Endothelial cell (in vitro differentiated cells): ENCODE measurements around the gene SEC14L2. TPM values are rescaled to one million over a fixed set of nuclear protein-coding genes. Genes with fewer than 3 reads are reported as not detected.

Experiments
- DNase-seq: peaks from one replicate; pipeline ENCODE4 v3.0.0; 2021; ENCODE audit warnings: low spot score
- H3K27ac Mint-ChIP-seq: one replicate; pipeline ENCODE4 v1.8.0; 2021; ENCODE audit warnings: mixed read lengths, inconsistent platforms; ENCODE audit not compliant: unreplicated experiment
- H3K27me3 Mint-ChIP-seq: one replicate; pipeline ENCODE4 v1.8.0; 2021; ENCODE audit warnings: mild to moderate bottlenecking, moderate library complexity, mixed read lengths, inconsistent platforms; ENCODE audit not compliant: unreplicated experiment
- H3K36me3 Mint-ChIP-seq: one replicate; pipeline ENCODE4 v1.8.0; 2021; ENCODE audit warnings: mild to moderate bottlenecking, low read depth, mixed read lengths, inconsistent platforms; ENCODE audit not compliant: unreplicated experiment
- H3K4me1 Mint-ChIP-seq: one replicate; pipeline ENCODE4 v1.8.0; 2021; ENCODE audit warnings: mild to moderate bottlenecking, mixed read lengths, inconsistent platforms; ENCODE audit not compliant: unreplicated experiment
- H3K4me3 Mint-ChIP-seq: one replicate; pipeline ENCODE4 v1.8.0; 2021; ENCODE audit warnings: mild to moderate bottlenecking, mixed read lengths, inconsistent platforms; ENCODE audit not compliant: unreplicated experiment
- H3K9me3 Mint-ChIP-seq: one replicate; pipeline ENCODE4 v1.8.0; 2021; ENCODE audit warnings: mixed read lengths, inconsistent platforms; ENCODE audit not compliant: unreplicated experiment
- total RNA-seq: library from RNA; stranded (reverse); fragmentation: NEBNext Ultra II Directional; extraction: Animal tissue kit (Norgen Biotek cat#: 25700); gene quantifications from one replicate; pipeline ENCODE4 v1.2.1, GENCODE V29; 2021; ENCODE audit not compliant: unreplicated experiment
- TF ChIP-seq, protein P1 (sequence below): fragments of 200-600 bp; sonication (generic); IDR thresholded peaks from one replicate; pipeline ENCODE4 v1.5.0; 2021; ENCODE audit warnings: antibody characterized with exemption; ENCODE audit not compliant: unreplicated experiment

Gene SEC14L2
- total RNA-seq, 1 donor from 2014 or later = 3.9 TPM

DNA sequence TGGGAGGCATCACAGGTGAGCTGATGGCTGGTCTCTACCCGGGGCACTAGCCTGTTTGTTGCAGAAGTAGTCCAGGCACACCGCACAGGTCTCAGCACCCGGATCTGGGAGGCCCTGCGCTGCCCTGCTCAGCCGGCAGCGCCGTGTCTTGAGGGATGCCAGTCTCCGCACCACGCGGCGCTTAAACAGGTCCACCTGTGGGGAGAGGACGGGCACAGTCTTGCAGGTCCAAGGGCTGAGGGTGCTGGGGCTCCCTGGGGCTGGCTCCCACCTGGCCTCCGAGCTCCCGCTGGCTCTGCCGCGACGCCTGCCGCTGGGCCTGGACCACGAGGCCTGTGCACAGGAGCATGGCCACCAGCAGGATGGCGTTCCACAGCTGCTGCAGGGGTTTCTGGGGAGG, 16.8 kb upstream of the SEC14L2 start:
- peaks cover 3% of the 10 kb centered on the region for H3K4me1 Mint-ChIP-seq
- H3K27me3 Mint-ChIP-seq = peaks cover 3% of the 10 kb centered on the region
- no peak overlapping the region for H3K4me3 Mint-ChIP-seq
- no peak for DNase-seq
- TF ChIP-seq, protein P1, sequence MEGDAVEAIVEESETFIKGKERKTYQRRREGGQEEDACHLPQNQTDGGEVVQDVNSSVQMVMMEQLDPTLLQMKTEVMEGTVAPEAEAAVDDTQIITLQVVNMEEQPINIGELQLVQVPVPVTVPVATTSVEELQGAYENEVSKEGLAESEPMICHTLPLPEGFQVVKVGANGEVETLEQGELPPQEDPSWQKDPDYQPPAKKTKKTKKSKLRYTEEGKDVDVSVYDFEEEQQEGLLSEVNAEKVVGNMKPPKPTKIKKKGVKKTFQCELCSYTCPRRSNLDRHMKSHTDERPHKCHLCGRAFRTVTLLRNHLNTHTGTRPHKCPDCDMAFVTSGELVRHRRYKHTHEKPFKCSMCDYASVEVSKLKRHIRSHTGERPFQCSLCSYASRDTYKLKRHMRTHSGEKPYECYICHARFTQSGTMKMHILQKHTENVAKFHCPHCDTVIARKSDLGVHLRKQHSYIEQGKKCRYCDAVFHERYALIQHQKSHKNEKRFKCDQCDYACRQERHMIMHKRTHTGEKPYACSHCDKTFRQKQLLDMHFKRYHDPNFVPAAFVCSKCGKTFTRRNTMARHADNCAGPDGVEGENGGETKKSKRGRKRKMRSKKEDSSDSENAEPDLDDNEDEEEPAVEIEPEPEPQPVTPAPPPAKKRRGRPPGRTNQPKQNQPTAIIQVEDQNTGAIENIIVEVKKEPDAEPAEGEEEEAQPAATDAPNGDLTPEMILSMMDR = no peak
- no peak overlapping the region for H3K27ac Mint-ChIP-seq
- peaks cover 15% of the 10 kb centered on the region for H3K36me3 Mint-ChIP-seq
- H3K9me3 Mint-ChIP-seq = no peaks in the 10 kb centered on the region

DNA sequence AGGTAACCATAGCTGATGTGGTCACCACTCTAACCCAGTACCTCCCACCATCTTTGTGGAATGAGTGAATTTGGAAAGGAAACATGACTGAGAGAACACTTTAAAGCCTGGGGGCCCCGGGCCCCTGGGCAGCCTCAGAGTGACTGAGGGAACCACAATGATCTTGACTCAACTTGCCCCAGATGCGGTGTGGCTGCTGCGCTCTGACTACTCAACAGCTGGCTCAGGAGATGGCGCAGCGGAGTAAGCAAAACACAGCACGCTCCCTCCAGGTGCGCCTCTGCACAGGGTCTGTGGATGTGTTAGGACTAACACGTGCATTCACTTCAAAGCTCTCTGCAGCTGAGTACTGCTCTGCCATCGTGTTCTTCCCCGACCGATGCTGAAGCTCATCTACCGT, 15.6 kb upstream of the SEC14L2 start:
- Mint-ChIP-seq H3K4me1 (peaks cover 2% of the 10 kb centered on the region), H3K36me3 (peaks cover 15% of the 10 kb centered on the region), H3K9me3 (no peaks in the 10 kb centered on the region), H3K4me3 (no peak overlapping the region), H3K27ac (no peak overlapping the region), H3K27me3 (peaks cover 3% of the 10 kb centered on the region)
- DNase-seq = no peak
- TF ChIP-seq, protein P1 = no peak

DNA sequence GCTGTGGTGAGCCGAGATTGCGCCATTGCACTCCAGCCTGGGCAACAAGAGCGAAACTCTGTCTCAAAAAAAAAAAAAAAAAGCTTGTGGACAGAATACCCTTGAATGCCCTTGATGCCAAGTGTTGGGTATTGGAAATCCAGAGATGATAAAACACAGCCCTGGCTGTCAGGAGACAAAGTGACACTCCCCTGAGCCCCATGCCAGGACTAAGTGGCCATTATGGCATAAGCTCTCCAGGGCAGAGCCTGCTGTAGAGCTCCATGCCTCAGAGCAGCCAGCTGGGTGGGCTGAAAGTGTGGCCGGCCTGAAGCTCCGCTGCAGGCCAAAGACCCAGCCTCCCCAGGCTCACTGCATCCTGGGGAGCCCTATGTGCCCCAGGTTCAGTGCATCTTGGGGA, 14.5 kb upstream of the SEC14L2 start:
- no peak for DNase-seq
- peaks cover 11% of the 10 kb centered on the region for H3K36me3 Mint-ChIP-seq
- H3K27me3 Mint-ChIP-seq = peaks cover 5% of the 10 kb centered on the region
- no peak overlapping the region for H3K27ac Mint-ChIP-seq
- no peaks in the 10 kb centered on the region for H3K9me3 Mint-ChIP-seq
- no peak overlapping the region for H3K4me3 Mint-ChIP-seq
- peaks cover 3% of the 10 kb centered on the region for H3K4me1 Mint-ChIP-seq
- TF ChIP-seq, protein P1 = no peak

DNA sequence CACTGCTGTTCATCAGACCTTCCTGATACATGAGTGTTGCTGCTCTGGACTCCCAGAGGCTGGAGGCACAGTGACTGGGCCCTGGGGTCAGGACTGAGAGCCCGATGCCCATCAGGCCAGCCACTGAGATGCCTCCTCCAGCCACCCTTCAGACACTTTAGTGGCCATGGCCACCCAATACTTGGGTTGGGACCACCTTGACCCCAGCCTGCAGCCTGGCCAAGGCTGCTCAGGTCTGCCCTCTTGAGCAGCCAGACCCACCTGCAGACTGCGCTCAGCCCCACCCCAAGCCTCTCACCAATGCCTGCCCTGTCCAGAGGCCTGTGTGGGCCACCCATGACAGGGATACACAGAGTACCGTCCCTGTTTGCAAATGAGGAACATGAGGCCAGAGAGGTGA, 13.8 kb upstream of the SEC14L2 start:
- Mint-ChIP-seq H3K9me3 (no peaks in the 10 kb centered on the region), H3K36me3 (peaks cover 9% of the 10 kb centered on the region), H3K4me1 (peaks cover 3% of the 10 kb centered on the region), H3K4me3 (no peak overlapping the region), H3K27ac (no peak overlapping the region), H3K27me3 (peaks cover 5% of the 10 kb centered on the region)
- no peak for DNase-seq
- TF ChIP-seq, protein P1 = no peak

DNA sequence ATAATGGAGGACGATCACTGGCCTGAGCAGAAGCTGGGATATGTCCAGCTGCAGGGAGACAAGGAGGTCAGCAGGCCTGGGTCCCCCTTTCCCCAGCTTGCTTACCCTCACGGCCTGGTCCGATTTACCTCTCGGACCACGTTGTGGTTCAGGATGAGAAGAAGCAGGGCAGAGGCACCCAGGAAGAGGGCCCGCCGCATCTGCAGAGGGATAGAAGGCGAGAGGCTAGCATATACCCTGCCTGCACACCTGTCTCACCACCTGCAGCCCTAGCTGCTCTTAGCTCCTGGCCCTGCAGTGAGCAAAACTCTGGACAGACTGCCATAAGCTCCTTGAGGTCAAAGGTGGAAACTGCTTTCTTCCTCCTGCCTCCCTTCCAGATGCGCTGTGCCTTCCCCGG, 10.9 kb upstream of the SEC14L2 start:
- no peak overlapping the region for H3K27ac Mint-ChIP-seq
- peaks cover 4% of the 10 kb centered on the region for H3K36me3 Mint-ChIP-seq
- peaks cover 3% of the 10 kb centered on the region for H3K4me1 Mint-ChIP-seq
- no peaks in the 10 kb centered on the region for H3K9me3 Mint-ChIP-seq
- DNase-seq = no peak
- peak overlapping the region; percentile 59 for H3K4me3 Mint-ChIP-seq
- TF ChIP-seq, protein P1 = no peak
- H3K27me3 Mint-ChIP-seq = peaks cover 7% of the 10 kb centered on the region
